CD14-positive monocyte (primary cell): ENCODE data around the gene PTGDS. TPM values are rescaled to one million over a fixed set of nuclear protein-coding genes. Genes with fewer than 3 reads are reported as not detected.

Experiments
- DNase-seq, 3 donors: peaks; one replicate each; pipeline ENCODE4 v3.0.0-alpha.2; 2011 to 2022
- H2AFZ ChIP-seq: 2 replicates; pipeline ENCODE4 v1.6.0; 2012; ENCODE audit warnings: mild to moderate bottlenecking, low read depth, low read length, inconsistent platforms; ENCODE audit not compliant: insufficient read depth, poor library complexity, severe bottlenecking
- H3K27ac ChIP-seq, 2 donors: 1 replicate in 1 of 2; 2 replicates in 1 of 2; pipeline ENCODE4 v1.5.1; 2012 to 2013; ENCODE audit warnings: low read length in 2 of 2, control low read depth in 1 of 2, inconsistent platforms in 1 of 2, low read depth in 1 of 2, mild to moderate bottlenecking in 1 of 2
- H3K27me3 ChIP-seq, 2 donors: one replicate each; pipeline versions ENCODE4 v1.6.0 to v1.6.1; 2011 to 2013; ENCODE audit warnings: low read length in 2 of 2; ENCODE audit not compliant: control insufficient read depth in 2 of 2, insufficient read depth in 2 of 2
- H3K36me3 ChIP-seq, 2 donors: replicated peaks in 1 of 2; 1 replicate in 1 of 2; 2 replicates in 1 of 2; pipeline versions ENCODE4 v1.5.1 to v1.6.1; 2012 to 2013; ENCODE audit warnings: low read length in 2 of 2, control low read depth in 1 of 2, inconsistent platforms in 1 of 2, mild to moderate bottlenecking in 1 of 2; ENCODE audit not compliant: insufficient read depth in 2 of 2, control insufficient read depth in 1 of 2
- H3K4me1 ChIP-seq, 2 donors: 1 replicate in 1 of 2; 2 replicates in 1 of 2; pipeline versions ENCODE4 v1.5.1 to v1.6.1; 2012 to 2013; ENCODE audit warnings: low read length in 2 of 2, control low read depth in 1 of 2, inconsistent platforms in 1 of 2, mild to moderate bottlenecking in 1 of 2, moderate library complexity in 1 of 2; ENCODE audit not compliant: insufficient read depth in 2 of 2, control insufficient read depth in 1 of 2
- H3K4me2 ChIP-seq: replicated peaks from 2 replicates; pipeline ENCODE3; 2012; ENCODE audit warnings: low read length, moderate library complexity, mild to moderate bottlenecking; ENCODE audit not compliant: poor library complexity, severe bottlenecking; ENCODE audit errors: extremely low read depth
- H3K4me3 ChIP-seq, 3 experiments: fragments of 200-600 bp in 1 of 3; sonication (generic) in 1 of 3; replicated peaks in 1 of 3; 1 replicate in 2 of 3; 2 replicates in 1 of 3; pipeline ENCODE4 v1.5.1; 2011 to 2013; ENCODE audit warnings: low read length in 3 of 3, mild to moderate bottlenecking in 3 of 3, control low read depth in 2 of 3, low read depth in 2 of 3, inconsistent platforms in 1 of 3, moderate library complexity in 1 of 3
- H3K79me2 ChIP-seq: 2 replicates; pipeline ENCODE4 v1.6.0; 2012; ENCODE audit warnings: mild to moderate bottlenecking, control low read depth, inconsistent platforms, low read length, moderate library complexity; ENCODE audit not compliant: insufficient read depth
- H3K9ac ChIP-seq: 2 replicates; pipeline ENCODE4 v1.6.0; 2017; ENCODE audit warnings: low read length, mild to moderate bottlenecking; ENCODE audit not compliant: insufficient read depth, poor library complexity, severe bottlenecking
- H3K9me3 ChIP-seq, 2 donors: replicated peaks in 1 of 2; 1 replicate in 1 of 2; 2 replicates in 1 of 2; pipeline versions ENCODE4 v1.5.1 to v1.6.1; 2012 to 2013; ENCODE audit warnings: low read length in 2 of 2, control low read depth in 1 of 2; ENCODE audit not compliant: control insufficient read depth in 1 of 2, insufficient read depth in 1 of 2
- H4K20me1 ChIP-seq: 2 replicates; pipeline ENCODE4 v1.6.0; 2012; ENCODE audit warnings: mild to moderate bottlenecking, low read length, control low read depth, moderate library complexity; ENCODE audit not compliant: insufficient read depth
- H3K27ac Mint-ChIP-seq, 7 donors: one replicate each; pipeline ENCODE4 v1.8.0; 2020; ENCODE audit warnings: mild to moderate bottlenecking in 7 of 7, mixed read lengths in 7 of 7, moderate library complexity in 6 of 7, inconsistent platforms in 2 of 7
- H3K27me3 Mint-ChIP-seq, 3 donors: one replicate each; pipeline ENCODE4 v1.8.0; 2021 to 2022; ENCODE audit warnings: low read depth in 3 of 3, mild to moderate bottlenecking in 3 of 3, mixed read lengths in 3 of 3, moderate library complexity in 3 of 3, inconsistent platforms in 1 of 3
- H3K36me3 Mint-ChIP-seq, 2 donors: one replicate each; pipeline ENCODE4 v1.8.0; 2020; ENCODE audit warnings: mixed read lengths in 2 of 2, inconsistent platforms in 1 of 2, mild to moderate bottlenecking in 1 of 2
- H3K4me1 Mint-ChIP-seq: one replicate; pipeline ENCODE4 v1.8.0; 2020; ENCODE audit warnings: mild to moderate bottlenecking, mixed read lengths
- H3K4me3 Mint-ChIP-seq, 2 donors: one replicate each; pipeline ENCODE4 v1.8.0; 2020; ENCODE audit warnings: mild to moderate bottlenecking in 2 of 2, mixed read lengths in 2 of 2, moderate library complexity in 1 of 2
- H3K9me3 Mint-ChIP-seq, 7 donors: one replicate each; pipeline ENCODE4 v1.8.0; 2020 to 2022; ENCODE audit warnings: mixed read lengths in 7 of 7, mild to moderate bottlenecking in 6 of 7, moderate library complexity in 6 of 7, inconsistent platforms in 2 of 7
- CTCF ChIP-seq: fragments of 200-600 bp; IDR thresholded peaks from one replicate; pipeline ENCODE4 v1.8.0; 2022; ENCODE audit warnings: antibody characterized with exemption, mild to moderate bottlenecking
- WGBS: methylation state at CpG from one replicate; pipeline ENCODE4 v1.1.5; 2013; ENCODE audit warnings: missing lambda C conversion rate; ENCODE audit not compliant: insufficient coverage; 5-methylcytosine and 5-hydroxymethylcytosine counted together
- intact Hi-C, 2 donors: fragments of 100-400 bp; cut with micrococcal nuclease; formaldehyde crosslinking; loops; one replicate each; pipeline versions ENCODE4 v1.15.0 to v1.15.1; 2023
- polyA plus RNA-seq, 3 donors: library from polyadenylated mRNA; depleted of rRNA in 1 of 3; unstranded in 2 of 3; stranded (reverse) in 1 of 3; fragments of 300-500 nt in 2 of 3; fragments of >200 nt in 1 of 3; fragmentation: Illumina TruSeq in 2 of 3; gene quantifications; 1 replicate in 2 of 3; 2 replicates in 1 of 3; pipeline ENCODE4 v1.2.3, GENCODE V29; 2012 to 2021

PTGDS gene
- polyA plus RNA-seq, 3 donors, result 0.34 to 1.5 TPM; not detected in 1

- Mint-ChIP-seq H3K4me1 (peaks cover 19% of the 10 kb centered on the region), H3K27ac (no peak overlapping the region), H3K4me3 (no peak overlapping the region), H3K9me3 (no peaks in the 10 kb centered on the region), H3K27me3 (peaks cover 7 to 32% (median 13%) of the 10 kb centered on the region in 3 donors), H3K36me3 (no peaks in the 10 kb centered on the region)
- no peak overlapping the region for H3K4me2 ChIP-seq
- H2AFZ ChIP-seq, result no peak overlapping the region
- H3K9ac ChIP-seq, result no peak overlapping the region
- WGBS, result 96% methylated on average over 10 of the region's 11 CpGs
- peaks cover 17 to 30% of the 10 kb centered on the region in 2 donors for H3K4me1 ChIP-seq
- DNase-seq, result no peak
- H4K20me1 ChIP-seq, result no peaks in the 10 kb centered on the region
- intact Hi-C loops, result no loop called here
- H3K36me3 ChIP-seq, result no peaks in the 10 kb centered on the region
- H3K9me3 ChIP-seq, result no peaks in the 10 kb centered on the region
- H3K79me2 ChIP-seq, result no peaks in the 10 kb centered on the region
- H3K27ac ChIP-seq, result no peak overlapping the region
- H3K27me3 ChIP-seq, result peaks cover 0 to 15% of the 10 kb centered on the region in 2 donors
- TF ChIP-seq CTCF, result no peak
- H3K4me3 ChIP-seq, result no peak overlapping the region
These were observed 5.0 kb upstream of the PTGDS start for GRCh38 chr9:136972335-136972734.

DNA sequence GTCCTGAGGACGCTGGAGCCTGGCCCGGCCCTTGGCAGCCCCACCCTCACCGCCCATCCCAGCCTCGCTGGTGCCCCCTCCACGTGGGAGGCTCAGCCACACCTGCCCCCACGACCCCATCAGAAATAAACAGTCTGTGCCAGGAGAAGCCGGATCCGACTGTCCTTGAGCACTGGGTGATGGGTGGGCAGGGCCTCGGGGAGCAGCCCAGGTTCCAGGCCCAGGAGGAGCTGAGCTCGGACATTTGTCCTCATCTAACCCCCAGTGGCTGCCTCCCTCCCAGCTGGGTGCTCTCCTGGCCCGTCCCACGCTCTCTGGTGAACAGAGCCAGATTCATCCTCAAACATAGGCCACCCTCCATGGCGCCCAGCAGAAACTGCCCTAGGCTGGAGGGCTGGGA is 4.6 kb upstream of the PTGDS start:
- H3K4me1 Mint-ChIP-seq, result peaks cover 19% of the 10 kb centered on the region
- Histone ChIP-seq H3K4me1 (peaks cover 19 to 33% of the 10 kb centered on the region in 2 donors), H3K4me2 (no peak overlapping the region), H3K9ac (no peak overlapping the region), H2AFZ (no peak overlapping the region), H3K4me3 (no peak overlapping the region), H3K9me3 (no peaks in the 10 kb centered on the region), H3K27ac (no peak overlapping the region), H4K20me1 (no peaks in the 10 kb centered on the region), H3K79me2 (no peaks in the 10 kb centered on the region), H3K36me3 (no peaks in the 10 kb centered on the region), H3K27me3 (peaks cover 0 to 19% of the 10 kb centered on the region in 2 donors)
- no peaks in the 10 kb centered on the region for H3K36me3 Mint-ChIP-seq
- no peak for TF ChIP-seq CTCF
- intact Hi-C loops, result no loop called here
- H3K27me3 Mint-ChIP-seq, result peaks cover 11 to 36% (median 16%) of the 10 kb centered on the region in 3 donors
- WGBS, result 85% methylated on average over 9 of the region's 13 CpGs
- DNase-seq, result no peak
- H3K27ac Mint-ChIP-seq, result peak overlapping the region in 1 of 7 donors; percentile 35
- H3K9me3 Mint-ChIP-seq, result no peaks in the 10 kb centered on the region
- no peak overlapping the region for H3K4me3 Mint-ChIP-seq
